ENCODE data around the gene SAMD11. TPM values are rescaled to one million over a fixed set of nuclear protein-coding genes. Genes with fewer than 3 reads are reported as not detected.

Gene SAMD11
- total RNA-seq, 1 donor from 2014 or later = not detected

- TF ChIP-seq, protein P1, sequence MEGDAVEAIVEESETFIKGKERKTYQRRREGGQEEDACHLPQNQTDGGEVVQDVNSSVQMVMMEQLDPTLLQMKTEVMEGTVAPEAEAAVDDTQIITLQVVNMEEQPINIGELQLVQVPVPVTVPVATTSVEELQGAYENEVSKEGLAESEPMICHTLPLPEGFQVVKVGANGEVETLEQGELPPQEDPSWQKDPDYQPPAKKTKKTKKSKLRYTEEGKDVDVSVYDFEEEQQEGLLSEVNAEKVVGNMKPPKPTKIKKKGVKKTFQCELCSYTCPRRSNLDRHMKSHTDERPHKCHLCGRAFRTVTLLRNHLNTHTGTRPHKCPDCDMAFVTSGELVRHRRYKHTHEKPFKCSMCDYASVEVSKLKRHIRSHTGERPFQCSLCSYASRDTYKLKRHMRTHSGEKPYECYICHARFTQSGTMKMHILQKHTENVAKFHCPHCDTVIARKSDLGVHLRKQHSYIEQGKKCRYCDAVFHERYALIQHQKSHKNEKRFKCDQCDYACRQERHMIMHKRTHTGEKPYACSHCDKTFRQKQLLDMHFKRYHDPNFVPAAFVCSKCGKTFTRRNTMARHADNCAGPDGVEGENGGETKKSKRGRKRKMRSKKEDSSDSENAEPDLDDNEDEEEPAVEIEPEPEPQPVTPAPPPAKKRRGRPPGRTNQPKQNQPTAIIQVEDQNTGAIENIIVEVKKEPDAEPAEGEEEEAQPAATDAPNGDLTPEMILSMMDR (IDR thresholded peaks at IDR 0.05) = no peak
- no peak overlapping the region for H3K27ac Mint-ChIP-seq
- H3K36me3 Mint-ChIP-seq (ENCODE audit: low read depth) = peaks cover 1% of the 10 kb centered on the region
- peaks cover 8% of the 10 kb centered on the region for H3K4me1 Mint-ChIP-seq
- H3K27me3 Mint-ChIP-seq = peaks cover 6% of the 10 kb centered on the region
- H3K9me3 Mint-ChIP-seq = no peaks in the 10 kb centered on the region
- intact Hi-C loops (cut with micrococcal nuclease) = loop anchor here (1.0 to 5.0 kb wide), 2 partner anchors 8 to 45 kb away; partner anchors contain the start of genes NOC2L and SAMD11
- peak overlapping the region; percentile 83 for H3K4me3 Mint-ChIP-seq
- CTCF ChIA-PET = interaction anchor here (1.1 to 1.2 kb wide), 2 partner anchors 17 to 61 kb away, joined by 3 to 4 read pairs; no protein-coding TSS in a partner anchor
- DNase-seq (peak; percentile 65), ATAC-seq (ENCODE audit: low read depth) (peak; percentile 91)
- POLR2A ChIA-PET = interaction anchor here (1.0 to 1.2 kb wide), 4 partner anchors 9 to 408 kb away, joined by 3 to 5 read pairs (median 4); partner anchors contain the start of gene AURKAIP1
Observed at GRCh38 chr1:966704-967300, 43.1 kb downstream of the SAMD11 start.

DNA sequence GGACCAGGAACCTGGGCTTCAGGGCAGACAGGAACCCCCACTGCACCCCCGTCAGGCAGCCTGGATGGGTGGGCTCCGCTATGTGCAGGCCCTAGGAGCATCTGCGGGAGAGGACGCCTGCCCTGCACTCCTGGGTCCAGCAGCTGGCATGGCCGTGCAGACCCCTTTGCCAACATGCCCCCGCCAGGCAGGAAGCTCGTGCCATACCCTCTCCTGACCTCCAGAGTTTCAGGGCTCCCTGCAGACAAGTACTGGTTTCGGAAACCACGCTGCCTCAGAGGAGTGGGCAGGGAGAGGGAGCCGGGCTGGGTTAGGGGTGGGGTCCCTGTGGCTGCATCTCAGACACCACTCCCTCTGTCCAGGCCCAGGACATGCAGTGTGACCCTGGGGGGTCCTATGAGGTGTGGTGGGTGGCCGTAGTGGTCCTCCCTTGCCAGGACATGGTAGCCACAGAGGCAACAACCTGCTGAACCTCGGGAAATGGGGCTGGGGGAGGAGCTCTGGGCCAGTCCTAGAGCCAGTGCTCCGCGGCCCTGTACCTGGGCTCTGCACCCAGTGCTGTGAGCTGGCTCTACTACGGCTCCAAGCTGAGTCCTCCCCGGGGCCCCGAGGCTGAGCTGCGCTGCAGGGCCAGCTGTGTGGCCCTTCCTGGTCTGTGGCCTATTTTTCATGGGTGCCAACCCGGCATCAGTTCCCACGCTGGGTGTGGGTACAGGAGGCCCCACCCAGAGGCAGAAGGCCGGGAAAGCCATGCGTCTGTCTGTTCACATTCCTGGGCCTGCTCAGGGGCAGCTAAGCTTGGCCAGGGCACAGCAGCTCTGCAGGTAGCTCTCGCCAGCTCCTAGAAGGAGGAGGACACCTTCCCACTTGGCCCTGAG, 44.0 kb downstream of the SAMD11 start:
- no peak overlapping the region for H3K4me3 Mint-ChIP-seq
- intact Hi-C loops (cut with micrococcal nuclease) = loop anchor here (1.0 to 5.0 kb wide), 2 partner anchors 8 to 45 kb away; partner anchors contain the start of genes NOC2L and SAMD11
- peaks cover 8% of the 10 kb centered on the region for H3K27me3 Mint-ChIP-seq
- ATAC-seq (ENCODE audit: low read depth) (no peak), DNase-seq (no peak)
- H3K36me3 Mint-ChIP-seq (ENCODE audit: low read depth) = peaks cover 1% of the 10 kb centered on the region
- peaks cover 6% of the 10 kb centered on the region for H3K4me1 Mint-ChIP-seq
- ChIA-PET POLR2A (interaction anchor here (1.0 kb wide), 2 partner anchors 8 to 96 kb away, joined by 5 read pairs; no protein-coding TSS in a partner anchor), CTCF (no interaction called here)
- no peaks in the 10 kb centered on the region for H3K9me3 Mint-ChIP-seq
- no peak overlapping the region for H3K27ac Mint-ChIP-seq
- TF ChIP-seq, protein P1 (IDR thresholded peaks at IDR 0.05) = no peak

GRCh38 chr1:969260-969855, 45.6 kb downstream of the SAMD11 start:
- H3K4me1 Mint-ChIP-seq = peaks cover 6% of the 10 kb centered on the region
- no peak for ATAC-seq (ENCODE audit: low read depth)
- POLR2A ChIA-PET = no interaction called here
- peaks cover 14% of the 10 kb centered on the region for H3K27me3 Mint-ChIP-seq
- no peaks in the 10 kb centered on the region for H3K36me3 Mint-ChIP-seq (ENCODE audit: low read depth)
- CTCF ChIA-PET = no interaction called here
- no peaks in the 10 kb centered on the region for H3K9me3 Mint-ChIP-seq
- intact Hi-C loops (cut with micrococcal nuclease) = loop anchor here (5.0 kb wide), 1 partner anchor 47 kb away; the partner anchor contains the start of gene SAMD11
- H3K27ac Mint-ChIP-seq = no peak overlapping the region
- TF ChIP-seq, protein P1 (IDR thresholded peaks at IDR 0.05) = no peak
- no peak overlapping the region for H3K4me3 Mint-ChIP-seq
- DNase-seq = no peak

DNA sequence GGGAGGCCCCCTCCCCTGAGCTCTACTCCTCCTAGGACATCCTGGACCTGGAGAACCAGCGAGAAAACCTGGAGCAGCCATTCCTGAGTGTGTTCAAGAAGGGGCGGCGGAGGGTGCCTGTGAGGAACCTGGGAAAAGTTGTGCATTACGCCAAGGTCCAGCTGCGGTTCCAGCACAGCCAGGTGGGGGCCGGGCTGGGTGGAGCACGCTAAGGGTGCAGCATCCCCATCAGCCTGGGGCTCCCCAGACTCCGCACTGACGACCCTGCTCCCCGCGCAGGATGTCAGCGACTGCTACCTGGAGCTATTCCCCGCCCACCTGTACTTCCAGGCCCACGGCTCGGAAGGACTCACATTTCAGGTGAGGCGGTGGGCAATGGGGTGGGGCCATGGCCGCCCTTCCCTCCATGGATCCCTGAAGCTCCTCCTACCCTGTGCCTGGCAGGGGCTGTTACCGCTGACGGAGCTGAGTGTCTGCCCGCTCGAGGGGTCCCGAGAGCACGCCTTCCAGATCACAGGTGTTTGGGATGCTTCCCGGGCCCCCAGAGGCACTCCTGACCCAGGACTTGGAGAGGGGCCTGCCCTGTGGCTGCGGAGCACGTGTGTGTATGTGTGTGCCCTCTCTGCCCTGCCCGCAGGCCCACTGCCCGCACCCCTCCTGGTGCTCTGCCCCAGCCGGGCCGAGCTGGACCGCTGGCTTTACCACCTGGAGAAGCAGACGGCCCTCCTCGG, 46.7 kb downstream of the SAMD11 start:
- POLR2A ChIA-PET = no interaction called here
- TF ChIP-seq, protein P1 (IDR thresholded peaks at IDR 0.05) = no peak
- intact Hi-C loops (cut with micrococcal nuclease) = no loop called here
- H3K27me3 Mint-ChIP-seq = peaks cover 19% of the 10 kb centered on the region
- H3K9me3 Mint-ChIP-seq = no peaks in the 10 kb centered on the region
- no peaks in the 10 kb centered on the region for H3K36me3 Mint-ChIP-seq (ENCODE audit: low read depth)
- CTCF ChIA-PET = no interaction called here
- ATAC-seq (ENCODE audit: low read depth) (no peak), DNase-seq (no peak)
- no peak overlapping the region for H3K4me3 Mint-ChIP-seq
- no peak overlapping the region for H3K27ac Mint-ChIP-seq
- H3K4me1 Mint-ChIP-seq = peaks cover 6% of the 10 kb centered on the region
